ENCODE measurements around the gene TNNC2. TPM values are rescaled to one million over a fixed set of nuclear protein-coding genes. Genes with fewer than 3 reads are reported as not detected.
A peak's percentile ranks its signal among the peaks of the same experiment; 100 is the strongest.

TNNC2 gene
- total RNA-seq, 1 experiment from 2014 or later, result not detected

DNA sequence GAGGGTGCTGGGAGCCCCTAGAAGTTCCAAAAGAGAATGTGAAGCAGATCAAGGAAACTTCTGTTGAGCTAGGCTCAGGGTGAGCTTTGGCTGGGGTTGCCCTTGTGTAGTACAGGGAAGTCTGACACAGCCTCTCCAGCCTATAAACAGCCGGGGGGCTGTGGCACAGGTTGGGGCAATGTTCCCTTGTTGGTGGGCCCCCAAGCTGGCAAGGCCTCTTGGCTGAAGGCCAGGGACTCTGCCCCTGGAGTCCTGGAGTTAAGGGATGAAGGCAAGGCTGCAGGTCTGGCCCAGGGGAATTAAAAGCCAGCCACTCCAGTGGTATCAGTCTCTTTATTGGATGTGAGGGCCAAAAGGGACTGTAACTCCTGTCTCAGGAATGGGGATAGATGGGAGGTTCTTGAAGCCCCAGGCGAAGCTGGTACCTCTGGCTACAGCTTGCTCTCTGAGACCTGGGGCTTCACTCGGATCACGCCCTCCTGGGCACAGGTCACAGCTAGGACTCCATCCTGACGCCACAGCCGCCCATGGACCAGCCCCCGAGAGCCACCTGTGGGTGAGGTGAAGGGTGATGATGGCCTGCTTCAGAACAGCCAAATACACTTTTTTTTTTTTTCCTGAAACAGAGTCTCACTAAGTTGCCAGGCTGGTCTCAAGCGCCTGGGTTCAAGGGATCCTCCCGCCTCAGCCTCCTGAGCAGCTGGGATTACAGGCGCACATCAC lies 14.5 kb upstream of the TNNC2 start:
- H3K9me3 ChIP-seq (ENCODE audit: insufficient read depth, low read depth), result no peaks in the 10 kb centered on the region
- H4K20me1 ChIP-seq (ENCODE audit: insufficient read depth), result no peaks in the 10 kb centered on the region
- H3K79me2 ChIP-seq (ENCODE audit: low read depth), result no peaks in the 10 kb centered on the region
- BruUV-seq (replicated peaks), result no TSS peak
- intact Hi-C loops (cut with micrococcal nuclease; ENCODE audit: unreplicated experiment), result no loop called here
- H3K4me1 ChIP-seq (replicated peaks; ENCODE audit: insufficient read depth), result no peaks in the 10 kb centered on the region
- H2AFZ ChIP-seq, result no peak overlapping the region
- DNase-seq, result no peak
- no peaks in the 10 kb centered on the region for H3K9me2 ChIP-seq (ENCODE audit: insufficient read depth)
- ChIA-PET CTCF (no interaction called here), POLR2A (ENCODE audit: unreplicated experiment) (no interaction called here)
- no peaks in the 10 kb centered on the region for H3K27me3 ChIP-seq (ENCODE audit: insufficient read depth, low read depth)
- no peak overlapping the region for H3K4me3 ChIP-seq
- no peak for TF ChIP-seq EZH2 (IDR thresholded peaks at IDR 0.05; ENCODE audit: low read depth)
- TF ChIP-seq, protein P1, sequence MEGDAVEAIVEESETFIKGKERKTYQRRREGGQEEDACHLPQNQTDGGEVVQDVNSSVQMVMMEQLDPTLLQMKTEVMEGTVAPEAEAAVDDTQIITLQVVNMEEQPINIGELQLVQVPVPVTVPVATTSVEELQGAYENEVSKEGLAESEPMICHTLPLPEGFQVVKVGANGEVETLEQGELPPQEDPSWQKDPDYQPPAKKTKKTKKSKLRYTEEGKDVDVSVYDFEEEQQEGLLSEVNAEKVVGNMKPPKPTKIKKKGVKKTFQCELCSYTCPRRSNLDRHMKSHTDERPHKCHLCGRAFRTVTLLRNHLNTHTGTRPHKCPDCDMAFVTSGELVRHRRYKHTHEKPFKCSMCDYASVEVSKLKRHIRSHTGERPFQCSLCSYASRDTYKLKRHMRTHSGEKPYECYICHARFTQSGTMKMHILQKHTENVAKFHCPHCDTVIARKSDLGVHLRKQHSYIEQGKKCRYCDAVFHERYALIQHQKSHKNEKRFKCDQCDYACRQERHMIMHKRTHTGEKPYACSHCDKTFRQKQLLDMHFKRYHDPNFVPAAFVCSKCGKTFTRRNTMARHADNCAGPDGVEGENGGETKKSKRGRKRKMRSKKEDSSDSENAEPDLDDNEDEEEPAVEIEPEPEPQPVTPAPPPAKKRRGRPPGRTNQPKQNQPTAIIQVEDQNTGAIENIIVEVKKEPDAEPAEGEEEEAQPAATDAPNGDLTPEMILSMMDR (conservative IDR thresholded peaks at IDR 0.05), result no peak
- no peak overlapping the region for H3K27ac ChIP-seq
- H3K36me3 ChIP-seq (ENCODE audit: low read depth), result 0 out of 2 replicates have a peak, but pooled peaks cover 9% of the 10 kb centered on the region
- no peak overlapping the region for H3K4me2 ChIP-seq
- peaks cover 16% of the 10 kb centered on the region; the same call in 1 of the 2 replicates for H3F3A ChIP-seq (ENCODE audit: insufficient read depth, low read depth)

GRCh38 chr20:45840700-45841198 lies 13.6 kb upstream of the TNNC2 start:
- no peaks in the 10 kb centered on the region for H4K20me1 ChIP-seq (ENCODE audit: insufficient read depth)
- no peaks in the 10 kb centered on the region for H3K27me3 ChIP-seq (ENCODE audit: insufficient read depth, low read depth)
- no peaks in the 10 kb centered on the region for H3K79me2 ChIP-seq (ENCODE audit: low read depth)
- no peak overlapping the region for H3K27ac ChIP-seq
- peaks cover 3% of the 10 kb centered on the region for H3K4me1 ChIP-seq (replicated peaks; ENCODE audit: insufficient read depth)
- TF ChIP-seq EZH2 (IDR thresholded peaks at IDR 0.05; ENCODE audit: low read depth), result no peak
- TF ChIP-seq, protein P1 (conservative IDR thresholded peaks at IDR 0.05), result no peak
- ChIA-PET POLR2A (ENCODE audit: unreplicated experiment) (no interaction called here), CTCF (no interaction called here)
- intact Hi-C loops (cut with micrococcal nuclease; ENCODE audit: unreplicated experiment), result no loop called here
- no peak overlapping the region for H3K4me2 ChIP-seq
- no peak overlapping the region for H2AFZ ChIP-seq
- H3K36me3 ChIP-seq (ENCODE audit: low read depth), result 0 out of 2 replicates have a peak, but pooled peaks cover 9% of the 10 kb centered on the region
- no peak for DNase-seq
- H3K9me3 ChIP-seq (ENCODE audit: insufficient read depth, low read depth), result no peaks in the 10 kb centered on the region
- no TSS peak for BruUV-seq (replicated peaks)
- no peak overlapping the region for H3K4me3 ChIP-seq
- H3F3A ChIP-seq (ENCODE audit: insufficient read depth, low read depth), result peaks cover 20% of the 10 kb centered on the region; the same call in 1 of the 2 replicates
- H3K9me2 ChIP-seq (ENCODE audit: insufficient read depth), result no peaks in the 10 kb centered on the region

DNA sequence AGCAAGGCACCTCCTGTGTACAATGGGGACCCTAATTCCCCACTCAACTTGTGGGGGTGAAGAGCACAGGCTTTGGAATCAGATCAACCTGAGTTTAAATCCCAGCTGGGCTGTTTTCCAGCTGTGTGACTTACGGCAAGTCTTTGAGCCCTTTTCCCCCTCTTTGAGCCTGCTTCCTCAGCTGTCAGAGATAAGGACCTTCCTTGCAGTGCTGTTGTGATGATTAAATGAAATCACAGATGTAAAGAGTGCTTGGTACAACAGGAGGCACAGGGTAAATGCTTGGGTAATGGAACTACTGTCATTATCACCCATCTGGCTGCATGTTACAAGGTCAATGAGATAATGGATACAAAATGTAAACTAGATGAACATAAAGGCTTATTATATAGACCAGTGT lies 9.7 kb upstream of the TNNC2 start:
- POLR2A ChIA-PET (ENCODE audit: unreplicated experiment), result interaction anchor here (0.7 kb wide), 1 partner anchor 317 kb away, joined by 3 read pairs; no protein-coding TSS in a partner anchor
- CTCF ChIA-PET, result interaction anchor here (0.6 kb wide), 1 partner anchor 65 kb away, joined by 3 read pairs; no protein-coding TSS in a partner anchor
- TSS peak; percentile 2 for BruUV-seq (replicated peaks)

More for the DNA sequence above, 9.7 kb upstream of the TNNC2 start:
- intact Hi-C loops (cut with micrococcal nuclease; ENCODE audit: unreplicated experiment), result no loop called here
- H3K4me3 ChIP-seq, result no peak overlapping the region
- H3K36me3 ChIP-seq (ENCODE audit: low read depth), result no peaks in the 10 kb centered on the region
- no peaks in the 10 kb centered on the region for H3K9me2 ChIP-seq (ENCODE audit: insufficient read depth)
- H2AFZ ChIP-seq, result no peak overlapping the region
- TF ChIP-seq, protein P1 (conservative IDR thresholded peaks at IDR 0.05), result no peak
- no peak for TF ChIP-seq EZH2 (IDR thresholded peaks at IDR 0.05; ENCODE audit: low read depth)
- no peaks in the 10 kb centered on the region for H4K20me1 ChIP-seq (ENCODE audit: insufficient read depth)
- DNase-seq, result no peak
- H3K27me3 ChIP-seq (ENCODE audit: insufficient read depth, low read depth), result no peaks in the 10 kb centered on the region
- H3K9me3 ChIP-seq (ENCODE audit: insufficient read depth, low read depth), result no peaks in the 10 kb centered on the region
- H3K4me1 ChIP-seq (replicated peaks; ENCODE audit: insufficient read depth), result peaks cover 18% of the 10 kb centered on the region
- H3K4me2 ChIP-seq, result no peak overlapping the region
- H3K27ac ChIP-seq, result no peak overlapping the region
- H3F3A ChIP-seq (ENCODE audit: insufficient read depth, low read depth), result peaks cover 31% of the 10 kb centered on the region
- no peaks in the 10 kb centered on the region for H3K79me2 ChIP-seq (ENCODE audit: low read depth)
